Caco-2 (cell line): ENCODE data around the gene GPR85. TPM values are rescaled to one million over a fixed set of nuclear protein-coding genes. Genes with fewer than 3 reads are reported as not detected.

Experiments
- BruUV-seq: library from RNA; stranded (reverse); fragments of 400-500 nt; replicated peaks from 2 replicates; lab custom pipeline; 2021; lab: Mats Ljungman, UMichigan
- CTCF ChIA-PET: fragments of 300-600 bp; sonication (Branson Sonifier 250); formaldehyde crosslinking; loops from one replicate; lab custom pipeline; 2022; ENCODE audit warnings: antibody characterized with exemption; lab: Charles Lee
- POLR2A ChIA-PET: fragments of 300-600 bp; sonication (Branson Sonifier 250); formaldehyde crosslinking; loops from one replicate; lab custom pipeline; 2022; ENCODE audit warnings: antibody characterized with exemption; lab: Charles Lee
- DNase-seq, 2 experiments: peaks; one replicate each; pipeline versions ENCODE4 v3.0.0 to v3.0.0-alpha.2; 2020 to 2022
- H3K27me3 ChIP-seq: replicated peaks from 2 replicates; pipeline ENCODE4 v1.6.0; 2011; ENCODE audit warnings: low read length; ENCODE audit not compliant: control insufficient read depth, insufficient read depth
- H3K36me3 ChIP-seq: 2 replicates; pipeline ENCODE4 v1.5.1; 2011; ENCODE audit warnings: low read length; ENCODE audit not compliant: control insufficient read depth, insufficient read depth
- H3K4me1 ChIP-seq: fragments of 250-450 bp; sonication (Bioruptor Pico); 2 replicates; pipeline ENCODE4 v1.5.1; 2020; ENCODE audit warnings: mild to moderate bottlenecking
- H3K4me3 ChIP-seq: 2 replicates; pipeline ENCODE4 v1.5.1; 2011; ENCODE audit warnings: low read depth, mild to moderate bottlenecking, control low read depth, low read length
- H3K9me3 ChIP-seq: fragments of 250-450 bp; sonication (Bioruptor Pico); 2 replicates; pipeline ENCODE4 v1.5.1; 2020; ENCODE audit warnings: mild to moderate bottlenecking, moderate library complexity
- H3K27ac Mint-ChIP-seq: one replicate; pipeline ENCODE4 v1.8.0; 2022; ENCODE audit warnings: mixed read lengths; ENCODE audit not compliant: unreplicated experiment
- H3K27me3 Mint-ChIP-seq: one replicate; pipeline ENCODE4 v1.8.0; 2022; ENCODE audit warnings: mixed read lengths; ENCODE audit not compliant: insufficient read depth, unreplicated experiment
- H3K36me3 Mint-ChIP-seq: one replicate; pipeline ENCODE4 v1.8.0; 2022; ENCODE audit warnings: mild to moderate bottlenecking, mixed read lengths; ENCODE audit not compliant: insufficient read depth, unreplicated experiment
- H3K4me1 Mint-ChIP-seq: one replicate; pipeline ENCODE4 v1.8.0; 2022; ENCODE audit warnings: low read depth, mixed read lengths; ENCODE audit not compliant: unreplicated experiment
- H3K4me3 Mint-ChIP-seq: one replicate; pipeline ENCODE4 v1.8.0; 2022; ENCODE audit warnings: mild to moderate bottlenecking, moderate library complexity, mixed read lengths; ENCODE audit not compliant: unreplicated experiment
- H3K9me3 Mint-ChIP-seq: one replicate; pipeline ENCODE4 v1.8.0; 2022; ENCODE audit warnings: mixed read lengths; ENCODE audit not compliant: unreplicated experiment
- intact Hi-C: fragments of 100-400 bp; cut with micrococcal nuclease; formaldehyde crosslinking; loops from one replicate; pipeline ENCODE4 v1.10.0; 2022; ENCODE audit not compliant: unreplicated experiment
- total RNA-seq: library from RNA; stranded (reverse); gene quantifications from 2 replicates; pipeline ENCODE4 v1.2.3, GENCODE V29; 2022
- TF ChIP-seq, protein P1 (sequence below), 2 experiments: fragments of 200-600 bp in 1 of 2; IDR thresholded peaks; 1 replicate in 1 of 2; 2 replicates in 1 of 2; pipeline versions ENCODE4 v1.5.1 to v1.8.0; 2011 to 2022; ENCODE audit warnings: antibody characterized with exemption in 1 of 2, control low read depth in 1 of 2, inconsistent platforms in 1 of 2, low read depth in 1 of 2, low read length in 1 of 2, mild to moderate bottlenecking in 1 of 2, moderate library complexity in 1 of 2; ENCODE audit not compliant: insufficient read depth in 1 of 2, severe bottlenecking in 1 of 2, unreplicated experiment in 1 of 2

GPR85 gene
- total RNA-seq, 1 experiment from 2014 or later = not detected

DNA sequence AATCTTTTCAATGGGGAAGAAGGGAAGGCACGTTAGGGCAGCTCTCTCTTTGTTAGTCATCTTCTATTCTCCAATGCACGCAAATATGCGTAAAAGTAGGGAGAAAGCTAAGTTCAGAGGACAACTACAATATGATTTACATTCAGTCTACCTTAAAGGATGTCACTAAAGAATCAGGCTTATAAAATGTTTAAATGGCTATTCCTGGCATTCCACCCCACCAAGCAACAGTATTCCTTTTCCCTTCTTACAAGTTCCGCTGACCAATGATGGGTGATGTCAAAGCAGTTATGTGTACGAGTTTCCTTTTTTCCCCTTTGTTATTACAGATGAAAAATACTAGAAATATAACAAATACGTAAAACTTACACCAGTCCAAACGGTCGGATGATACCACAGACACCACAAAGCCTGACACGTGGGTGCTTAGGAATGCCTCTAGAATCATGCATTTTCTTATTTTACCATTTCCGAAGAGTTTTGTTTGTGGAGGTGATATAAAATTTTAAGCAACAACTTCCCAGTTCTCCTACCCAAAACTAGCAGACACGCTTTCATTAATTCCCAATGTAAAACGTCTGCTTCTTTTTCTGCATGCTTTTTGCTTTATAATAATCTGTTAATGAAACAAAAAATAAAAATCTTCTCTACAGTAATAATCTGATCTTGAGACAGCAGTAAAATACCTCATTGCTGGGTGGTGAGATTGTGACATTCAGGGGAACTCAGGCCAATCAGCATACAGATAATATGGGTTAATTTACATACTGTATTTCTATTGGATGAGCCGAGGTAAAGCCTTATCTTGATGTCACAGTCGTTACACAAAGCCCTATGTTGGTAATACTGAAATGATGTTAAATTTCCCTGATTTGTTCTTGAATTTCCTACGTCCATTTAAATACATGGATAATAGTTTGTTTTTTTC is 708 bp upstream of the GPR85 start:
- intact Hi-C loops = loop anchor here (2.0 kb wide), 1 partner anchor 31 kb away; the partner anchor contains the start of gene SMIM30
- Histone ChIP-seq H3K4me3 (peak overlapping the region; percentile 4; the same call in 1 of the 2 replicates), H3K27me3 (no peaks in the 10 kb centered on the region), H3K36me3 (no peaks in the 10 kb centered on the region), H3K9me3 (no peaks in the 10 kb centered on the region), H3K4me1 (no peaks in the 10 kb centered on the region)
- no peak overlapping the region for H3K27ac Mint-ChIP-seq
- H3K9me3 Mint-ChIP-seq = no peaks in the 10 kb centered on the region
- peak in 1 of 2 experiments; percentile 42 for DNase-seq
- POLR2A ChIA-PET = no interaction called here
- H3K36me3 Mint-ChIP-seq = no peaks in the 10 kb centered on the region
- H3K4me1 Mint-ChIP-seq = no peaks in the 10 kb centered on the region
- H3K27me3 Mint-ChIP-seq = peaks cover 7% of the 10 kb centered on the region
- peak overlapping the region; percentile 59 for H3K4me3 Mint-ChIP-seq
- TF ChIP-seq, protein P1, sequence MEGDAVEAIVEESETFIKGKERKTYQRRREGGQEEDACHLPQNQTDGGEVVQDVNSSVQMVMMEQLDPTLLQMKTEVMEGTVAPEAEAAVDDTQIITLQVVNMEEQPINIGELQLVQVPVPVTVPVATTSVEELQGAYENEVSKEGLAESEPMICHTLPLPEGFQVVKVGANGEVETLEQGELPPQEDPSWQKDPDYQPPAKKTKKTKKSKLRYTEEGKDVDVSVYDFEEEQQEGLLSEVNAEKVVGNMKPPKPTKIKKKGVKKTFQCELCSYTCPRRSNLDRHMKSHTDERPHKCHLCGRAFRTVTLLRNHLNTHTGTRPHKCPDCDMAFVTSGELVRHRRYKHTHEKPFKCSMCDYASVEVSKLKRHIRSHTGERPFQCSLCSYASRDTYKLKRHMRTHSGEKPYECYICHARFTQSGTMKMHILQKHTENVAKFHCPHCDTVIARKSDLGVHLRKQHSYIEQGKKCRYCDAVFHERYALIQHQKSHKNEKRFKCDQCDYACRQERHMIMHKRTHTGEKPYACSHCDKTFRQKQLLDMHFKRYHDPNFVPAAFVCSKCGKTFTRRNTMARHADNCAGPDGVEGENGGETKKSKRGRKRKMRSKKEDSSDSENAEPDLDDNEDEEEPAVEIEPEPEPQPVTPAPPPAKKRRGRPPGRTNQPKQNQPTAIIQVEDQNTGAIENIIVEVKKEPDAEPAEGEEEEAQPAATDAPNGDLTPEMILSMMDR (IDR thresholded peaks at IDR 0.05; ENCODE audit: insufficient read depth in 1 of 2, low read depth in 1 of 2, low read length in 1 of 2, severe bottlenecking in 1 of 2, unreplicated experiment in 1 of 2) = no peak
- CTCF ChIA-PET = no interaction called here
- BruUV-seq = no TSS peak

GRCh38 chr7:113085781-113086390 is 741 bp downstream of the GPR85 start:
- DNase-seq = no peak
- Mint-ChIP-seq H3K36me3 (no peaks in the 10 kb centered on the region), H3K4me1 (no peaks in the 10 kb centered on the region), H3K9me3 (no peaks in the 10 kb centered on the region), H3K4me3 (peak overlapping the region; percentile 55), H3K27me3 (peaks cover 5% of the 10 kb centered on the region), H3K27ac (no peak overlapping the region)
- CTCF ChIA-PET = no interaction called here
- intact Hi-C loops = loop anchor here (2.0 kb wide), 1 partner anchor 33 kb away; the partner anchor contains the start of gene SMIM30
- POLR2A ChIA-PET = no interaction called here
- Histone ChIP-seq H3K4me3 (no peak overlapping the region), H3K4me1 (no peaks in the 10 kb centered on the region), H3K27me3 (no peaks in the 10 kb centered on the region), H3K36me3 (no peaks in the 10 kb centered on the region), H3K9me3 (no peaks in the 10 kb centered on the region)
- TF ChIP-seq, protein P1 (IDR thresholded peaks at IDR 0.05; ENCODE audit: insufficient read depth in 1 of 2, low read depth in 1 of 2, low read length in 1 of 2, severe bottlenecking in 1 of 2, unreplicated experiment in 1 of 2) = no peak
- no TSS peak for BruUV-seq

DNA sequence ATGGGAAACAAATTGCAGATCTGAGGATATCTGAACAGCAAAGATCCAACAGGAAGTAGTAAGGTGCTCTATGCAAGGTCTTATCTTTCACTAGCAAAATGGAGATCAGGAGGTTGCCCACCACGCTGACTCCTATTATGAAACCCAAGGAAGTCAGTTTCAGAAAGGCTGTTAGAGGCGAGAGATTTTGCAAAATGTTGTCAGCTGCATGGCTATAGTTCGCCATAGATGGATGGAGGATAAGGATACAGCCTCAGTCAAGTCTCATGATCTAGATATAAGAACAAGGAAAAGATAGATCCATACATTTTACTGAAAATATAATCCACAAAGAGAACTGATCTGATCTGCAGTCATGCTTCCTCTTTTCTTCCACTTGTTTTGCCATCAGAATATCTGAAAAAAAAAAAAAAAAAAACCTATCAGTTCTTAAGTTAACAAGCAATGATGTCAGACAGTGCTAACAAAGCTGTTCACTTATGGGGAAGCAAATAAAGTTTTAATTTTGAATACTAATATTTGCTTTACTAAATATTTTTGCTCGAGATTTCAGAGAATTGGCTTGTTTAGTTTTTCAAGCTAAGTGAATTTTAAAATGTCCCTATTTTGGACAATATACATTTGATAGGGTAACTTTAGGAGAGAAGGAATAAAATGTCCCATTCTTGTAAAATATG is 2.0 kb downstream of the GPR85 start:
- Histone ChIP-seq H3K4me1 (no peaks in the 10 kb centered on the region), H3K36me3 (no peaks in the 10 kb centered on the region), H3K9me3 (no peaks in the 10 kb centered on the region), H3K27me3 (no peaks in the 10 kb centered on the region), H3K4me3 (no peak overlapping the region)
- H3K36me3 Mint-ChIP-seq = no peaks in the 10 kb centered on the region
- H3K27ac Mint-ChIP-seq = no peak overlapping the region
- peaks cover 5% of the 10 kb centered on the region for H3K27me3 Mint-ChIP-seq
- DNase-seq = no peak
- ChIA-PET CTCF (no interaction called here), POLR2A (interaction anchor here (0.6 kb wide), 1 partner anchor 643 kb away, joined by 3 read pairs; no protein-coding TSS in a partner anchor)
- no peak overlapping the region for H3K4me3 Mint-ChIP-seq
- H3K4me1 Mint-ChIP-seq = no peaks in the 10 kb centered on the region
- TF ChIP-seq, protein P1 (IDR thresholded peaks at IDR 0.05; ENCODE audit: insufficient read depth in 1 of 2, low read depth in 1 of 2, low read length in 1 of 2, severe bottlenecking in 1 of 2, unreplicated experiment in 1 of 2) = no peak
- BruUV-seq = no TSS peak
- no peaks in the 10 kb centered on the region for H3K9me3 Mint-ChIP-seq
- intact Hi-C loops = no loop called here
